OCI-LY7 (cell line): Measurements from ENCODE around the gene RGL1. TPM values are rescaled to one million over a fixed set of nuclear protein-coding genes. Genes with fewer than 3 reads are reported as not detected.

Experiments used
- BruUV-seq: library from RNA; stranded (reverse); fragments of 400-500 nt; replicated peaks from 2 replicates; lab custom pipeline; 2021; lab: Mats Ljungman, UMichigan
- CTCF ChIA-PET: fragments of 300-600 bp; sonication (Branson Sonifier 250); formaldehyde crosslinking; loops from one replicate; lab custom pipeline; 2022; ENCODE audit warnings: antibody characterized with exemption; ENCODE audit not compliant: unreplicated experiment; lab: Charles Lee
- POLR2A ChIA-PET: fragments of 300-600 bp; sonication (Branson Sonifier 250); formaldehyde crosslinking; loops from one replicate; lab custom pipeline; 2022; ENCODE audit warnings: antibody characterized with exemption; lab: Charles Lee
- DNase-seq: peaks from one replicate; pipeline ENCODE4 v3.0.0-alpha.2; 2015; ENCODE audit warnings: low spot score
- H2AFZ ChIP-seq: fragments of 200-600 bp; sonication (generic), shearing (Covaris generic); 2 replicates; pipeline ENCODE4 v1.6.1; 2014; ENCODE audit warnings: mild to moderate bottlenecking, antibody characterized with exemption, low read length, moderate library complexity
- H3K27ac ChIP-seq: fragments of 200-600 bp; sonication (generic); 2 replicates; pipeline ENCODE4 v1.5.1; 2014; ENCODE audit warnings: mixed run types, low read depth, mild to moderate bottlenecking, moderate library complexity, low read length, inconsistent platforms; ENCODE audit not compliant: poor library complexity, severe bottlenecking
- H3K36me3 ChIP-seq: fragments of 200-600 bp; sonication (generic); 2 replicates; pipeline ENCODE4 v1.6.1; 2014; ENCODE audit warnings: mild to moderate bottlenecking, antibody characterized with exemption, low read length, moderate library complexity, mixed read lengths; ENCODE audit not compliant: insufficient read depth
- H3K4me1 ChIP-seq: fragments of 200-600 bp; sonication (generic); 2 replicates; pipeline ENCODE4 v1.5.1; 2014; ENCODE audit warnings: mild to moderate bottlenecking, low read length; ENCODE audit not compliant: insufficient read depth, poor library complexity, severe bottlenecking
- H3K4me2 ChIP-seq: fragments of 200-600 bp; sonication (generic); 2 replicates; pipeline ENCODE4 v1.6.1; 2014; ENCODE audit warnings: mild to moderate bottlenecking, low read length
- H3K4me3 ChIP-seq: fragments of 200-600 bp; sonication (generic); 2 replicates; pipeline ENCODE4 v1.5.1; 2014; ENCODE audit warnings: mild to moderate bottlenecking, low read depth, low read length; ENCODE audit not compliant: poor library complexity, severe bottlenecking
- H3K79me2 ChIP-seq: fragments of 200-600 bp; sonication (generic); 2 replicates; pipeline ENCODE4 v1.6.1; 2016; ENCODE audit warnings: low read depth, mild to moderate bottlenecking, low read length, moderate library complexity, mixed read lengths; ENCODE audit not compliant: insufficient read depth
- H3K9me2 ChIP-seq: fragments of 200-600 bp; sonication (generic); 2 replicates; pipeline ENCODE4 v1.6.1; 2016; ENCODE audit warnings: mild to moderate bottlenecking, low read length, mixed read lengths; ENCODE audit not compliant: insufficient read depth
- H3K9me3 ChIP-seq: fragments of 200-600 bp; sonication (generic); 2 replicates; pipeline ENCODE4 v1.6.1; 2014; ENCODE audit warnings: mild to moderate bottlenecking, mixed run types, low read length, mixed read lengths
- H4K20me1 ChIP-seq: fragments of 200-600 bp; sonication (generic); 2 replicates; pipeline ENCODE4 v1.6.1; 2014; ENCODE audit warnings: mild to moderate bottlenecking, antibody characterized with exemption, low read length, moderate library complexity, mixed read lengths; ENCODE audit not compliant: insufficient read depth
- EZH2phosphoT487 ChIP-seq: fragments of 200-600 bp; sonication (generic); IDR thresholded peaks from 2 replicates; pipeline ENCODE4 v1.6.1; 2018; ENCODE audit warnings: low read depth, borderline replicate concordance, mild to moderate bottlenecking, mixed run types, antibody characterized with exemption, low read length, moderate library complexity, mixed read lengths
- intact Hi-C: fragments of 100-400 bp; cut with micrococcal nuclease; formaldehyde crosslinking; loops from one replicate; pipeline ENCODE4 v1.10.0; 2022; ENCODE audit not compliant: unreplicated experiment
- total RNA-seq, 2 experiments: library from RNA; depleted of rRNA in 1 of 2; stranded (reverse); fragments of >200 nt in 1 of 2; shearing (Covaris generic) in 1 of 2; gene quantifications; 2 replicates each; pipeline ENCODE4 v1.2.3, GENCODE V29; 2014 to 2022
- TF ChIP-seq, protein P1 (sequence below): fragments of 200-600 bp; sonication (generic); conservative IDR thresholded peaks from 2 replicates; pipeline ENCODE4 v1.5.1; 2014; ENCODE audit warnings: mild to moderate bottlenecking, antibody characterized with exemption, low read length, moderate library complexity, mixed read lengths

Gene RGL1
- total RNA-seq, 2 experiments from 2014 or later, result 0.32 to 0.35 TPM

DNA sequence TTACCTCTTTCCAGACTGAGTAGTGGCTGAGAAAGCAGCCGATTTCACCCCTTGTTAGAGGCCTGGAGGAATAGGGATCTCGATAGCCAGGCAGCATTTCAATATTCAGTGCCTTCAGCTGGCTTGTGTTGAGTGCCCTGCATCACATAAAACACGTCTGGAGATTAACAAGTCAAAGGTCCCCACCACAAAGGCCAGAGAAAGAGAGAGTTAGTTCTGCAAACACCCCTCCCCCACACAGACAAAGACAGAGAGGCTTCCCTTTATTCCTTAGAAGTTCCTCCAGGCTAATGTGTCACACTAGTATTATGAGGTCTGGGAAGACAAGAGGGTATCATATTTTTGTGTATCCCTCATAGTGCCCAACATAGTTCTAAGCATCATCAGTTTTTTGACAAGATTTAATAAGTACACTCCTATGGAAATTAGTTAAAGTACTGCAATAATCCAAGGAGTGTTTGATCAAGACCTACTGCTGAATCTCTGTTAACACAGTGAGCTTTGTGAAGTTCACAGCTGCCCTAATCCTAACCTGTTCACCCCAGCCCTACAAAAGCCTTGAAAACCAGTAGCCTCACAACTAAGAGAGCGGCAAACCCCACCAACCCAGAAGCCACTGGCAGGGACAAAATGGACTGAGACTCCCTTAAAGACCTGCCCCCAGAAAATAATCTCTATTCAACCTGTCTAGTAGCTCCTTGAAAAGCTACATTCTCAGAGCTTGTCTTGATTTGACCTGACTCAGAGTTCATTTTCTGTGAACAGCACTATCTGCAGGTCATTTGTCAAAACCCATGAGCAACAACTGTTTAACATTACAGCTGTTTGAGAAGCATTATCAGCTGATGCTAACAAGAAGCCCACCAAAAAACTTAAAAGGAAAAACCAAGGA lies 140.8 kb downstream of the RGL1 start:
- ChIA-PET CTCF (no interaction called here), POLR2A (interaction anchor here (0.6 kb wide), 2 partner anchors 53 to 259 kb away, joined by 3 to 4 read pairs; no protein-coding TSS in a partner anchor)

DNA sequence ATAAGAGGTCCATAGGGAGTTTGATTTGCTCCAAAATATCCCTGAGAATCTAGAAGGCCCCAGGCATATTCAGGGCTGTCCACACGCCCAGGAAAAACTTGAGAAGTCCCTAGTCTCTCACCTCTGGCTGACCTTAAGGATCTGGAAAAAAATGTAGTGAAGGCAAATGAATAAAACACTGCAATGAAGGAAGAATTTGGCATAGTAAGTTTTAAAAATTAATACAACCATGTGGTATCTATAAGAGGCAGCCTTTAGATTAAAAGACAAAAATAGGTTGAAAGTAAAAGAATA lies 141.3 kb downstream of the RGL1 start:
- H3K36me3 ChIP-seq, result no peaks in the 10 kb centered on the region
- ChIA-PET CTCF (no interaction called here), POLR2A (interaction anchor here (0.6 kb wide), 2 partner anchors 54 to 260 kb away, joined by 3 to 4 read pairs; no protein-coding TSS in a partner anchor)
- no peaks in the 10 kb centered on the region for H4K20me1 ChIP-seq
- H3K4me1 ChIP-seq, result no peaks in the 10 kb centered on the region
- H2AFZ ChIP-seq, result no peak overlapping the region
- no peaks in the 10 kb centered on the region for H3K9me2 ChIP-seq
- H3K4me3 ChIP-seq, result no peak overlapping the region
- H3K27ac ChIP-seq, result no peak overlapping the region
- DNase-seq, result no peak
- TF ChIP-seq, protein P1, sequence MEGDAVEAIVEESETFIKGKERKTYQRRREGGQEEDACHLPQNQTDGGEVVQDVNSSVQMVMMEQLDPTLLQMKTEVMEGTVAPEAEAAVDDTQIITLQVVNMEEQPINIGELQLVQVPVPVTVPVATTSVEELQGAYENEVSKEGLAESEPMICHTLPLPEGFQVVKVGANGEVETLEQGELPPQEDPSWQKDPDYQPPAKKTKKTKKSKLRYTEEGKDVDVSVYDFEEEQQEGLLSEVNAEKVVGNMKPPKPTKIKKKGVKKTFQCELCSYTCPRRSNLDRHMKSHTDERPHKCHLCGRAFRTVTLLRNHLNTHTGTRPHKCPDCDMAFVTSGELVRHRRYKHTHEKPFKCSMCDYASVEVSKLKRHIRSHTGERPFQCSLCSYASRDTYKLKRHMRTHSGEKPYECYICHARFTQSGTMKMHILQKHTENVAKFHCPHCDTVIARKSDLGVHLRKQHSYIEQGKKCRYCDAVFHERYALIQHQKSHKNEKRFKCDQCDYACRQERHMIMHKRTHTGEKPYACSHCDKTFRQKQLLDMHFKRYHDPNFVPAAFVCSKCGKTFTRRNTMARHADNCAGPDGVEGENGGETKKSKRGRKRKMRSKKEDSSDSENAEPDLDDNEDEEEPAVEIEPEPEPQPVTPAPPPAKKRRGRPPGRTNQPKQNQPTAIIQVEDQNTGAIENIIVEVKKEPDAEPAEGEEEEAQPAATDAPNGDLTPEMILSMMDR, result no peak
- no peak for TF ChIP-seq EZH2phosphoT487
- no peaks in the 10 kb centered on the region for H3K9me3 ChIP-seq
- no peaks in the 10 kb centered on the region for H3K79me2 ChIP-seq
- intact Hi-C loops, result no loop called here
- BruUV-seq, result no TSS peak
- no peak overlapping the region for H3K4me2 ChIP-seq

More for the DNA sequence above, 140.8 kb downstream of the RGL1 start:
- no peaks in the 10 kb centered on the region for H3K79me2 ChIP-seq
- no peak overlapping the region for H3K27ac ChIP-seq
- no peak overlapping the region for H3K4me3 ChIP-seq
- no peaks in the 10 kb centered on the region for H3K9me3 ChIP-seq
- TF ChIP-seq, protein P1, result no peak
- no peak for TF ChIP-seq EZH2phosphoT487
- H4K20me1 ChIP-seq, result no peaks in the 10 kb centered on the region
- H3K4me1 ChIP-seq, result no peaks in the 10 kb centered on the region
- no peak overlapping the region for H2AFZ ChIP-seq
- BruUV-seq, result no TSS peak
- DNase-seq, result no peak
- H3K4me2 ChIP-seq, result no peak overlapping the region
- intact Hi-C loops, result no loop called here
- no peaks in the 10 kb centered on the region for H3K9me2 ChIP-seq
- no peaks in the 10 kb centered on the region for H3K36me3 ChIP-seq

DNA sequence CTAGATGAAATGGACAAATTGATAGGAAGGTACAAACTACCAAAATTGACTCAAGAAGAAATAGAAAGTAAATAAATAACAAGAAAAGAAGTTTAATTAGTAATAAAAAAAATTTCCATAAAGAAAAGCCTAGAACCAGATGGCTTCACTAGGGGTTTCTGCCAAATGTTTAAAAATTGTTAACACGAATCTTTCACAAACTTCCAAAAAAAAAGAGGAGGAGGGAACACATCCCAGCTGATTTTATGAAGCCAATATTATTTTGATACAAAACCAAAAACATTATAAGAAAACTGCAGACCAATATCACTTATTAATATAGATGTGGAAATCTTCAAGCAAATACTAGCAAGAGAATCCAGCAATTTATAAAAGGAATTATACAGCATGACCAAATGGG lies 143.1 kb downstream of the RGL1 start:
- CTCF ChIA-PET, result no interaction called here
- no peak for DNase-seq
- TF ChIP-seq, protein P1, result no peak
- TF ChIP-seq EZH2phosphoT487, result no peak
- H2AFZ ChIP-seq, result no peak overlapping the region
- no peaks in the 10 kb centered on the region for H3K4me1 ChIP-seq
- no peak overlapping the region for H3K27ac ChIP-seq
- H3K9me2 ChIP-seq, result no peaks in the 10 kb centered on the region
- BruUV-seq, result no TSS peak
- H3K4me2 ChIP-seq, result no peak overlapping the region
- no peaks in the 10 kb centered on the region for H3K79me2 ChIP-seq
- H3K36me3 ChIP-seq, result no peaks in the 10 kb centered on the region
- POLR2A ChIA-PET, result no interaction called here
- intact Hi-C loops, result no loop called here
- H4K20me1 ChIP-seq, result no peaks in the 10 kb centered on the region
- H3K9me3 ChIP-seq, result no peaks in the 10 kb centered on the region
- H3K4me3 ChIP-seq, result no peak overlapping the region
